ENCODE results near the gene NUDT16.

DNA sequence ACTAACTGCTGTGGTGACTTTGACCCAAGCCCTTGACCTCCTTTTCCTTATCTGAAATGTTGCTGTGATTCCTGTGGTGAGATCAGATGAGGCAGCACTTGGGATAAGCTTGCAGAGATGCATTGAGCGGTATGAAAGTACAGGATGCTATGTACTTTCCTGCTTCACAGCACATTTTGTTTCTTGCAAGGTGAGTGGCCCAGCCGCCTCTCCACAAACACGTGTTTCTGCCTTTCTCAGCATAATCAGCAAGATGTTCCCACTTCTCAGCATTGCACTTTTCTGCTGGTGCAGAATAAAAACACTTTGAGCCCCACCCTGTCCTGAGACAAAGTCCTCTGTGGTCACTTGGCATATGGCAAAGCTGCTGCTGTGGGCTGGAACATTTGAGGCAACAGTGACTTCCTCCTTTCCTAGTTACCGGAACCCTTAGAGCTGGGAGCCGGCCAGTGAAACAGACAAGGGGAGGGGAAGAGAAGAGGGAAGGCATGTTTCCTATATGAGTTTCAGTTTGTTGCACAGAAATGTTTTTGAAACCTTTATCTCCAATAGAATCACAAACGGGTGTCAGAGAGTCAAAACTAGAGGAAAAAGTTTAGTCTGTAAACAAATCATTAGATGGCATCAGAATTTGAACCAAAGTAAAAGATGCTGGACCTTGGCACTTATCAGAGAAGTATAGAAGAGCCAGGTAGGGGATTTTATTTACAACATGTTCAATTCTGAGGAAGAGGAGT is 5.0 kb downstream of the NUDT16 start:
- TF ChIP-seq POLR2AphosphoS5 (IDR thresholded peaks at IDR 0.05) = no peak
- TF ChIP-seq, protein P1, sequence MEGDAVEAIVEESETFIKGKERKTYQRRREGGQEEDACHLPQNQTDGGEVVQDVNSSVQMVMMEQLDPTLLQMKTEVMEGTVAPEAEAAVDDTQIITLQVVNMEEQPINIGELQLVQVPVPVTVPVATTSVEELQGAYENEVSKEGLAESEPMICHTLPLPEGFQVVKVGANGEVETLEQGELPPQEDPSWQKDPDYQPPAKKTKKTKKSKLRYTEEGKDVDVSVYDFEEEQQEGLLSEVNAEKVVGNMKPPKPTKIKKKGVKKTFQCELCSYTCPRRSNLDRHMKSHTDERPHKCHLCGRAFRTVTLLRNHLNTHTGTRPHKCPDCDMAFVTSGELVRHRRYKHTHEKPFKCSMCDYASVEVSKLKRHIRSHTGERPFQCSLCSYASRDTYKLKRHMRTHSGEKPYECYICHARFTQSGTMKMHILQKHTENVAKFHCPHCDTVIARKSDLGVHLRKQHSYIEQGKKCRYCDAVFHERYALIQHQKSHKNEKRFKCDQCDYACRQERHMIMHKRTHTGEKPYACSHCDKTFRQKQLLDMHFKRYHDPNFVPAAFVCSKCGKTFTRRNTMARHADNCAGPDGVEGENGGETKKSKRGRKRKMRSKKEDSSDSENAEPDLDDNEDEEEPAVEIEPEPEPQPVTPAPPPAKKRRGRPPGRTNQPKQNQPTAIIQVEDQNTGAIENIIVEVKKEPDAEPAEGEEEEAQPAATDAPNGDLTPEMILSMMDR (IDR thresholded peaks at IDR 0.05) = no peak

All from prostate gland (tissue), 2 donors.